ENCODE results near the gene SOX4.

- no peak for TF ChIP-seq CTCF (conservative IDR thresholded peaks at IDR 0.05; ENCODE audit: low read depth in 2 of 2)
- no peak for TF ChIP-seq POLR2AphosphoS5 (IDR thresholded peaks at IDR 0.05; ENCODE audit: low read depth)
- TF ChIP-seq EZH2 (IDR thresholded peaks at IDR 0.05; ENCODE audit: low read depth, unreplicated experiment) = no peak
- TF ChIP-seq REST (IDR thresholded peaks at IDR 0.05; ENCODE audit: unreplicated experiment) = no peak
- no peak for TF ChIP-seq ETS1 (IDR thresholded peaks at IDR 0.05)
- no peak for TF ChIP-seq CREB1 (CRISPR knock-in tag; IDR thresholded peaks at IDR 0.05; ENCODE audit: low read depth)
- TF ChIP-seq JUNB (IDR thresholded peaks at IDR 0.05; ENCODE audit: unreplicated experiment) = no peak
- no peak for TF ChIP-seq STAT1 (IDR thresholded peaks at IDR 0.05; ENCODE audit: unreplicated experiment)
- TF ChIP-seq NANOG (IDR thresholded peaks at IDR 0.05; ENCODE audit: borderline replicate concordance) = no peak
Observed at GRCh38 chr6:21554286-21554685, 39.3 kb upstream of the SOX4 start.

All from GM23338 (cell line).